HepG2 (cell line): Measurements from ENCODE around the gene TMEM273. TPM values are rescaled to one million over a fixed set of nuclear protein-coding genes. Genes with fewer than 3 reads are reported as not detected.

ENCODE experiments used
- ETV5 ChIP-seq: IDR thresholded peaks from 2 replicates; pipeline ENCODE4 v1.6.1; 2018; ENCODE audit warnings: missing biosample characterization, missing genetic modification reagents, inconsistent platforms, borderline replicate concordance
- HNRNPUL1 ChIP-seq: fragments of 200-400 bp; formaldehyde crosslinking; IDR thresholded peaks from 2 replicates; pipeline ENCODE4 v1.6.1; 2017; ENCODE audit warnings: low read depth, mild to moderate bottlenecking, low read length, moderate library complexity
- ZNF619 ChIP-seq: sonication (generic); formaldehyde crosslinking; IDR thresholded peaks from 2 replicates; pipeline ENCODE4 v1.4.0; 2020; ENCODE audit warnings: mild to moderate bottlenecking, missing genetic modification reagents
- ZNF839 ChIP-seq: sonication (generic); formaldehyde crosslinking; IDR thresholded peaks from 2 replicates; pipeline ENCODE4 v1.4.0; 2020; ENCODE audit warnings: missing genetic modification reagents, mild to moderate bottlenecking, borderline replicate concordance
- polyA plus RNA-seq, 8 experiments: library from polyadenylated mRNA; depleted of rRNA in 3 of 8; stranded (reverse) in 7 of 8; unstranded in 1 of 8; fragments of >200 nt; fragmentation: Illumina TruSeq in 4 of 8; extraction: Trizol in 4 of 8; gene quantifications; 2 replicates each; pipeline versions ENCODE4 v1.2.1 to v1.2.3, GENCODE V29; 2011 to 2016; ENCODE audit warnings: low read depth in 4 of 8, missing spikeins in 1 of 8, mixed read lengths in 1 of 8; ENCODE audit not compliant: insufficient read depth in 1 of 8
- total RNA-seq, 5 experiments: library from RNA; depleted of rRNA; stranded (reverse); fragments of >200 nt; fragmentation: Illumina TruSeq; extraction: Trizol; gene quantifications; 2 replicates each; pipeline ENCODE4 v1.2.3, GENCODE V29; 2016; ENCODE audit warnings: low read depth in 1 of 5
- TF ChIP-seq, protein P1 (sequence below): sonication (generic); formaldehyde crosslinking; IDR thresholded peaks from 2 replicates; pipeline ENCODE4 v1.4.0; 2020; ENCODE audit warnings: missing genetic modification reagents, mild to moderate bottlenecking, borderline replicate concordance
- TF ChIP-seq, protein P2 (sequence below): sonication (generic); formaldehyde crosslinking; IDR thresholded peaks from 2 replicates; pipeline ENCODE4 v1.5.0; 2020; ENCODE audit warnings: missing genetic modification reagents
- TF ChIP-seq, protein P3 (sequence below), 2 experiments: sonication (generic) in 1 of 2; formaldehyde crosslinking in 1 of 2; IDR thresholded peaks; 2 replicates each; pipeline versions ENCODE4 v1.4.0 to v1.6.1; 2016 to 2020; ENCODE audit warnings: borderline replicate concordance in 1 of 2, low read depth in 1 of 2, mild to moderate bottlenecking in 1 of 2, missing genetic modification reagents in 1 of 2

Gene TMEM273
- total and polyA plus RNA-seq, 2 of the 13 experiments (the other 11 are each of a cell fraction or from before 2014, with no cell fraction given), result not detected

DNA sequence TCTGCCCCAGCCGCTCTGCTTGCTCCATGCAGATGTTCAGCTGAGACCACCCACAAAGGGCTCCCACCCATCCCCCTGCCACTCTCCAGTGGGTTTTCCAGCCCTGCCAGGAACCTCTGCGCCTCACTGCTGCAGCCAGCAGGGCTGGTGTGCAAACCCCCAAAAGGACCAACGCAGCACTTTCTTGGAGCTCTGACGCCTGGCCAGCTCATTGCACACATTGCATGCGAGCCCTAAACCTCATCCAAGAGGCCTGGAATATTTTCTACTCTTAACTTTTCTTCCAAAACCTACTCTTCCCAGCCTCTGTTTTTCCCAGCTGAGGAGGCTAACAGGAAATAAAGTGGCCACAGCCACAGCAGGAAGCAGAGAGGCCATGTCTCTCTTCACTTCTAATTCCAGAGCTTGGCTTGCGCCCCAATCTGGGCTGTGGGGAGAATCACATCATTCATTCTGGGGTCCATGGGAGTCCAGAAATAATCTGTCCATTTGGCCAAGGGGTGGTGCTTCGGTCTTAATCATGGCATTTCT lies 49.8 kb downstream of the TMEM273 start (continued):
- TF ChIP-seq, protein P1, sequence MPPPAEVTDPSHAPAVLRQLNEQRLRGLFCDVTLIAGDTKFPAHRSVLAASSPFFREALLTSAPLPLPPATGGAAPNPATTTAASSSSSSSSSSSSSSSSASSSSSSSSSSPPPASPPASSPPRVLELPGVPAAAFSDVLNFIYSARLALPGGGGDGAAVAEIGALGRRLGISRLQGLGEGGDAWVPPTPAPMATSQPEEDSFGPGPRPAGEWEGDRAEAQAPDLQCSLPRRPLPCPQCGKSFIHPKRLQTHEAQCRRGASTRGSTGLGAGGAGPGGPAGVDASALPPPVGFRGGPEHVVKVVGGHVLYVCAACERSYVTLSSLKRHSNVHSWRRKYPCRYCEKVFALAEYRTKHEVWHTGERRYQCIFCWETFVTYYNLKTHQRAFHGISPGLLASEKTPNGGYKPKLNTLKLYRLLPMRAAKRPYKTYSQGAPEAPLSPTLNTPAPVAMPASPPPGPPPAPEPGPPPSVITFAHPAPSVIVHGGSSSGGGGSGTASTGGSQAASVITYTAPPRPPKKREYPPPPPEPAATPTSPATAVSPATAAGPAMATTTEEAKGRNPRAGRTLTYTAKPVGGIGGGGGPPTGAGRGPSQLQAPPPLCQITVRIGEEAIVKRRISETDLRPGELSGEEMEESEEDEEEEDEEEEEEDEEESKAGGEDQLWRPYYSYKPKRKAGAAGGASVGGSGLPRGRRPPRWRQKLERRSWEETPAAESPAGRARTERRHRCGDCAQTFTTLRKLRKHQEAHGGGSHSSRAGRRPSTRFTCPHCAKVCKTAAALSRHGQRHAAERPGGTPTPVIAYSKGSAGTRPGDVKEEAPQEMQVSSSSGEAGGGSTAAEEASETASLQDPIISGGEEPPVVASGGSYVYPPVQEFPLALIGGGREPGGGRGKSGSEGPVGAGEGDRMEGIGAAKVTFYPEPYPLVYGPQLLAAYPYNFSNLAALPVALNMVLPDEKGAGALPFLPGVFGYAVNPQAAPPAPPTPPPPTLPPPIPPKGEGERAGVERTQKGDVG, result no peak
- TF ChIP-seq ZNF619 (no peak), ETV5 (CRISPR knock-in tag) (no peak), ZNF839 (no peak), HNRNPUL1 (no peak)
- TF ChIP-seq, protein P2, sequence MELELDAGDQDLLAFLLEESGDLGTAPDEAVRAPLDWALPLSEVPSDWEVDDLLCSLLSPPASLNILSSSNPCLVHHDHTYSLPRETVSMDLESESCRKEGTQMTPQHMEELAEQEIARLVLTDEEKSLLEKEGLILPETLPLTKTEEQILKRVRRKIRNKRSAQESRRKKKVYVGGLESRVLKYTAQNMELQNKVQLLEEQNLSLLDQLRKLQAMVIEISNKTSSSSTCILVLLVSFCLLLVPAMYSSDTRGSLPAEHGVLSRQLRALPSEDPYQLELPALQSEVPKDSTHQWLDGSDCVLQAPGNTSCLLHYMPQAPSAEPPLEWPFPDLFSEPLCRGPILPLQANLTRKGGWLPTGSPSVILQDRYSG (CRISPR knock-in tag), result no peak
- TF ChIP-seq, protein P3, sequence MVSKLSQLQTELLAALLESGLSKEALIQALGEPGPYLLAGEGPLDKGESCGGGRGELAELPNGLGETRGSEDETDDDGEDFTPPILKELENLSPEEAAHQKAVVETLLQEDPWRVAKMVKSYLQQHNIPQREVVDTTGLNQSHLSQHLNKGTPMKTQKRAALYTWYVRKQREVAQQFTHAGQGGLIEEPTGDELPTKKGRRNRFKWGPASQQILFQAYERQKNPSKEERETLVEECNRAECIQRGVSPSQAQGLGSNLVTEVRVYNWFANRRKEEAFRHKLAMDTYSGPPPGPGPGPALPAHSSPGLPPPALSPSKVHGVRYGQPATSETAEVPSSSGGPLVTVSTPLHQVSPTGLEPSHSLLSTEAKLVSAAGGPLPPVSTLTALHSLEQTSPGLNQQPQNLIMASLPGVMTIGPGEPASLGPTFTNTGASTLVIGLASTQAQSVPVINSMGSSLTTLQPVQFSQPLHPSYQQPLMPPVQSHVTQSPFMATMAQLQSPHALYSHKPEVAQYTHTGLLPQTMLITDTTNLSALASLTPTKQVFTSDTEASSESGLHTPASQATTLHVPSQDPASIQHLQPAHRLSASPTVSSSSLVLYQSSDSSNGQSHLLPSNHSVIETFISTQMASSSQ (IDR thresholded peaks at IDR 0.05; ENCODE audit: low read depth), result no peak
- TF ChIP-seq, protein P3 (CRISPR knock-in tag; IDR thresholded peaks at IDR 0.05; ENCODE audit: borderline replicate concordance), result no peak
